ENCODE measurements around the gene SMURF2. TPM values are rescaled to one million over a fixed set of nuclear protein-coding genes. Genes with fewer than 3 reads are reported as not detected.

SMURF2 gene
- total RNA-seq, 1 experiment from 2014 or later = 35.3 TPM

GRCh38 chr17:64682261-64683181, 20.4 kb upstream of the SMURF2 start:
- Histone ChIP-seq H2BK20ac (ENCODE audit: low read depth, low read length, poor library complexity, severe bottlenecking) (no peak overlapping the region), H3K14ac (ENCODE audit: insufficient read depth, low read length) (no peak overlapping the region), H4K5ac (ENCODE audit: insufficient read length, low read depth, low read length) (no peak overlapping the region), H3K23ac (ENCODE audit: insufficient read length, low read depth, low read length) (no peak overlapping the region), H3K23me2 (ENCODE audit: insufficient read length, low read depth, low read length, poor library complexity, severe bottlenecking) (no peaks in the 10 kb centered on the region), H4K8ac (replicated peaks; ENCODE audit: insufficient read length, low read depth, low read length) (no peak overlapping the region), H2AK5ac (ENCODE audit: insufficient read length, low read length) (no peak overlapping the region), H2BK15ac (ENCODE audit: low read depth, low read length) (no peak overlapping the region), H3K79me1 (ENCODE audit: insufficient read depth, low read depth, low read length, poor library complexity, severe bottlenecking) (no peaks in the 10 kb centered on the region), H3K18ac (ENCODE audit: insufficient read length, low read depth, low read length) (no peak overlapping the region), H3K27ac (ENCODE audit: insufficient read length, low read depth, low read length) (no peak overlapping the region), H3K4me1 (ENCODE audit: insufficient read depth, low read length) (no peaks in the 10 kb centered on the region), H3K9me3 (ENCODE audit: control insufficient read depth, low read depth, low read length) (no peaks in the 10 kb centered on the region), H2BK5ac (ENCODE audit: insufficient read length, low read length) (no peak overlapping the region), H4K91ac (ENCODE audit: insufficient read length, low read depth, low read length) (no peak overlapping the region), H3K9ac (ENCODE audit: extremely low read depth, insufficient read length, low read length) (no peak overlapping the region), H3K4ac (ENCODE audit: low read depth, low read length) (no peak overlapping the region), H3K79me2 (ENCODE audit: insufficient read depth, low read length) (no peaks in the 10 kb centered on the region), H2BK120ac (ENCODE audit: low read depth, low read length, poor library complexity, severe bottlenecking) (no peak overlapping the region), H3K56ac (ENCODE audit: insufficient read length, low read depth, low read length) (no peak overlapping the region), H4K20me1 (ENCODE audit: control insufficient read depth, insufficient read depth, insufficient read length) (no peaks in the 10 kb centered on the region), H2AFZ (ENCODE audit: low read length) (no peak overlapping the region), H2BK12ac (ENCODE audit: insufficient read length, low read depth, low read length) (no peak overlapping the region), H3K27me3 (ENCODE audit: insufficient read depth, low read length) (no peaks in the 10 kb centered on the region), H3T11ph (ENCODE audit: low read length) (no peak overlapping the region), H3K4me2 (ENCODE audit: insufficient read depth, insufficient read length, low read length) (no peak overlapping the region)
- no peak overlapping the region for H3K4me3 Mint-ChIP-seq
- no peaks in the 10 kb centered on the region for H3K27me3 Mint-ChIP-seq (ENCODE audit: low read depth)
- TF ChIP-seq CTCF (conservative IDR thresholded peaks at IDR 0.05) = no peak
- H3K27ac Mint-ChIP-seq = no peak overlapping the region
- DNase-seq = no peak
- H3K36me3 Mint-ChIP-seq (ENCODE audit: insufficient read depth in 1 of 3, low read depth in 3 of 3) = no peaks in the 10 kb centered on the region
- peaks cover 3 to 9% of the 10 kb centered on the region in 2 experiments for H3K4me1 Mint-ChIP-seq
- H3K9me3 Mint-ChIP-seq = no peaks in the 10 kb centered on the region
- no CpG with 5 or more reads among the region's 12 CpGs for WGBS (ENCODE audit: extremely low coverage, insufficient read length, low lambda C conversion rate)
